Peyer's patch (tissue), 4 donors: ENCODE measurements around the gene FAM120C. TPM values are rescaled to one million over a fixed set of nuclear protein-coding genes. Genes with fewer than 3 reads are reported as not detected.

ENCODE experiments used
- DNase-seq, 3 donors: peaks; one replicate each; pipeline ENCODE4 v3.0.0-alpha.2; 2017 to 2019
- H3K27ac ChIP-seq, 4 donors: fragments of 200-600 bp; sonication (generic); one replicate each; pipeline ENCODE4 v1.5.1; 2016 to 2019
- H3K27me3 ChIP-seq, 2 donors: fragments of 200-600 bp; sonication (generic); one replicate each; pipeline ENCODE4 v1.5.1; 2019
- H3K36me3 ChIP-seq, 3 donors: fragments of 200-600 bp; sonication (generic); one replicate each; pipeline ENCODE4 v1.5.1; 2016 to 2019
- H3K4me1 ChIP-seq, 4 donors: fragments of 200-600 bp; sonication (generic); one replicate each; pipeline ENCODE4 v1.5.1; 2016 to 2019
- H3K4me3 ChIP-seq, 4 donors: fragments of 200-600 bp; sonication (generic); 1 replicate in 3 of 4; 2 replicates in 1 of 4; pipeline ENCODE4 v1.5.1; 2016 to 2019; ENCODE audit warnings: mild to moderate bottlenecking in 1 of 4
- H3K9me3 ChIP-seq, 4 donors: fragments of 200-600 bp; sonication (generic); one replicate each; pipeline ENCODE4 v1.5.1; 2016 to 2019; ENCODE audit warnings: mild to moderate bottlenecking in 1 of 4
- CTCF ChIP-seq, 6 experiments: fragments of 450-650 bp in 4 of 6; fragments of 200-600 bp in 2 of 6; sonication (generic) in 1 of 6; IDR thresholded peaks; one replicate each; pipeline ENCODE4 v1.5.1; 2017 to 2019; ENCODE audit warnings: antibody characterized with exemption in 6 of 6, mild to moderate bottlenecking in 3 of 6, moderate library complexity in 1 of 6
- POLR2A ChIP-seq, 2 donors: fragments of 450-650 bp; IDR thresholded peaks; one replicate each; pipeline ENCODE4 v1.5.1; 2017; ENCODE audit warnings: antibody characterized with exemption in 2 of 2, mild to moderate bottlenecking in 2 of 2, moderate library complexity in 2 of 2
- small RNA-seq, 2 donors: library from RNA; depleted of rRNA; stranded (forward); fragments of <200 nt; gene quantifications; one replicate each; pipeline ENCODE3, GENCODE V24; 2016
- total RNA-seq, 4 donors: library from RNA; depleted of rRNA; stranded (reverse); fragments of >200 nt; gene quantifications; one replicate each; pipeline ENCODE4 v1.1.0, GENCODE V29; 2016

The FAM120C gene
- total RNA-seq, 4 donors from 2014 or later: 5.0 to 12.4 (median 5.2) TPM

- Histone ChIP-seq H3K27me3 (no peaks in the 10 kb centered on the region), H3K36me3 (peaks cover 0 to 21% (median 0%) of the 10 kb centered on the region in 3 donors), H3K9me3 (no peaks in the 10 kb centered on the region), H3K27ac (no peak overlapping the region), H3K4me3 (no peak overlapping the region), H3K4me1 (no peaks in the 10 kb centered on the region)
- TF ChIP-seq POLR2A (IDR thresholded peaks at IDR 0.05) (no peak), CTCF (IDR thresholded peaks at IDR 0.05) (no peak)
- DNase-seq: no peak
These were observed 152.7 kb downstream of the FAM120C start for GRCh38 chrX:54030329-54030728.

- no peak overlapping the region for H3K27ac ChIP-seq
- no peak for DNase-seq
- H3K9me3 ChIP-seq: no peaks in the 10 kb centered on the region
- no peaks in the 10 kb centered on the region for H3K4me1 ChIP-seq
- H3K36me3 ChIP-seq: peaks cover 0 to 18% (median 0%) of the 10 kb centered on the region in 3 donors
- TF ChIP-seq POLR2A (IDR thresholded peaks at IDR 0.05) (no peak), CTCF (IDR thresholded peaks at IDR 0.05) (no peak)
- no peaks in the 10 kb centered on the region for H3K27me3 ChIP-seq
- no peak overlapping the region for H3K4me3 ChIP-seq
These were observed 153.4 kb downstream of the FAM120C start for GRCh38 chrX:54029529-54030143.

GRCh38 chrX:54024350-54024749 is 158.7 kb downstream of the FAM120C start:
- TF ChIP-seq POLR2A (IDR thresholded peaks at IDR 0.05) (no peak), CTCF (IDR thresholded peaks at IDR 0.05) (no peak)
- Histone ChIP-seq H3K27me3 (no peaks in the 10 kb centered on the region), H3K36me3 (peaks cover 0 to 14% (median 0%) of the 10 kb centered on the region in 3 donors)

More at GRCh38 chrX:54024350-54024749, 158.7 kb downstream of the FAM120C start:
- no peak for DNase-seq
- no peaks in the 10 kb centered on the region for H3K9me3 ChIP-seq
- H3K4me1 ChIP-seq: no peaks in the 10 kb centered on the region
- no peak overlapping the region for H3K27ac ChIP-seq
- no peak overlapping the region for H3K4me3 ChIP-seq

Small RNA genes within 50 kb of the gene (small RNA-seq; reads per million reads assigned to genes)
- 0 reads per million in 2 donors for gene AL589872.1

Other genes with a start within 250 kb of the FAM120C start
- 100 to 1,000 TPM in 1 of 4 donors, 10 to 100 TPM in 3; 52.5 to 188 (median 78.9) TPM for gene PHF8, start 138.8 kb downstream of the FAM120C start, total RNA-seq
- gene WNK3, start 174.8 kb upstream of the FAM120C start, total RNA-seq: under 1 TPM; 0.18 to 0.83 (median 0.53) TPM